ENCODE data around the gene PMCH. TPM values are rescaled to one million over a fixed set of nuclear protein-coding genes. Genes with fewer than 3 reads are reported as not detected.
"Not testable (repeated sequence)": the region's sequence is repeated elsewhere in the genome, so short reads cannot be mapped to it uniquely, and the experiment has no call there.

PMCH gene, protein sequence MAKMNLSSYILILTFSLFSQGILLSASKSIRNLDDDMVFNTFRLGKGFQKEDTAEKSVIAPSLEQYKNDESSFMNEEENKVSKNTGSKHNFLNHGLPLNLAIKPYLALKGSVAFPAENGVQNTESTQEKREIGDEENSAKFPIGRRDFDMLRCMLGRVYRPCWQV
- not detected for polyA plus RNA-seq

- Mint-ChIP-seq H3K4me1 (no peaks in the 10 kb centered on the region), H3K27ac (no peak within 1 kb of the TSS), H3K4me3 (no peak within 1 kb of the TSS), H3K36me3 (peaks cover 0 to 25% (median 0%) of the 10 kb centered on the region in 3 donors), H3K9me3 (no peaks in the 10 kb centered on the region), H3K27me3 (ENCODE audit: low read depth in 3 of 3) (no peaks in the 10 kb centered on the region)
- no peak for DNase-seq
Measured at GRCh38 chr12:102197789-102198188, at the start of gene PMCH. TSS of gene PMCH (minus strand) at chr12:102197833. CDS start at chr12:102197770, 63 bp downstream.

DNA sequence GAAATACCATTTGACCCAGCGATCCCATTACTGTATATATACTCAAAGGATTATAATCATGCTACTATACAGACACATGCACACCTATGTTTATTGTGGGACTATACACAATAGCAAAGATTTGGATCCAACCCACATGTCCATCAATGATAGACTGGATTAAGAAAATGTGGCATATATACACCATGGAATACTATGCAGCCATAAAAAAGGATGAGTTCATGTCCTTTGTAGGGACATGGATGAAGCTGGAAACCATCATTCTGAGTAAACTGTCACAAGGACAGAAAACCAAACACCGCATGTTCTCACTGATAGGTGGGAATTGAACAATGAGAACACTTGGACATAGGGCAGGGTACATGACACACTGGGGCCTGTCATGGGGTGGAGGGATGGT is 43.2 kb upstream of the PMCH start:
- peaks cover 2 to 23% (median 6%) of the 10 kb centered on the region in 6 donors for H3K9me3 Mint-ChIP-seq
- H3K27ac Mint-ChIP-seq; H3K4me3 Mint-ChIP-seq; H3K36me3 Mint-ChIP-seq; H3K4me1 Mint-ChIP-seq; DNase-seq; H3K27me3 Mint-ChIP-seq (ENCODE audit: low read depth in 3 of 3): not testable (repeated sequence)

GRCh38 chr12:102234599-102234998 is 37.0 kb upstream of the PMCH start:
- Mint-ChIP-seq H3K27me3 (ENCODE audit: low read depth in 3 of 3) (peaks cover 2 to 13% (median 2%) of the 10 kb centered on the region in 3 donors), H3K36me3 (no peaks in the 10 kb centered on the region), H3K27ac (no peak overlapping the region), H3K4me3 (no peak overlapping the region), H3K4me1 (no peaks in the 10 kb centered on the region), H3K9me3 (peaks cover 0 to 17% (median 2%) of the 10 kb centered on the region in 6 donors)
- no peak for DNase-seq

GRCh38 chr12:102232446-102232845 is 34.8 kb upstream of the PMCH start:
- no peaks in the 10 kb centered on the region for H3K36me3 Mint-ChIP-seq
- H3K4me1 Mint-ChIP-seq: no peaks in the 10 kb centered on the region
- no peak for DNase-seq

DNA sequence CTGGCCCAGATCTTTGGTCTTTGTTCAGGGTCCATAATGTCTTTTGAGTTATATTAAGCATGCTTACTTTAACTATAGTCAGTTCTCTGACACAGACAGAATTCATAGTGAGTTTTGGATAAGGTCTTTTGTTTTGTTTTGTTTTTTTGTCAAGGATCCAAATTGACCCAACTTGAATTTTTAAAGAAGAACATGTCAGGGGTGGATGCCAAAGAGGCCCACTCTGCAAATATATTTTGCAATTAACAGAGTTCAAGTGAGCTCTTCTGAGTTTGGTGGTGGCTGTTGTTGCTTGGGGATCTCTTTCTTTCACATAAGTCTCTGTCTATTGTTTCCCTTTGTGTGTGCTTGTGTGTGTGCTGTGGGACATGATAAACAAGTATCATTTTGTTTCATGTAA is 34.4 kb upstream of the PMCH start:
- peaks cover 0 to 7% (median 0%) of the 10 kb centered on the region in 6 donors for H3K9me3 Mint-ChIP-seq
- H3K4me3 Mint-ChIP-seq: no peak overlapping the region
- no peaks in the 10 kb centered on the region for H3K4me1 Mint-ChIP-seq
- no peak for DNase-seq
- H3K27me3 Mint-ChIP-seq (ENCODE audit: low read depth in 3 of 3): peaks cover 0 to 13% (median 2%) of the 10 kb centered on the region in 3 donors
- H3K36me3 Mint-ChIP-seq: no peaks in the 10 kb centered on the region
- H3K27ac Mint-ChIP-seq: no peak overlapping the region

More at GRCh38 chr12:102232446-102232845, 34.8 kb upstream of the PMCH start:
- H3K27ac Mint-ChIP-seq: no peak overlapping the region
- H3K4me3 Mint-ChIP-seq: no peak overlapping the region
- peaks cover 0 to 9% (median 0%) of the 10 kb centered on the region in 6 donors for H3K9me3 Mint-ChIP-seq
- H3K27me3 Mint-ChIP-seq (ENCODE audit: low read depth in 3 of 3): peaks cover 0 to 13% (median 2%) of the 10 kb centered on the region in 3 donors

- no peak overlapping the region for H3K4me3 Mint-ChIP-seq
- H3K27ac Mint-ChIP-seq: no peak overlapping the region
- DNase-seq: no peak
- H3K4me1 Mint-ChIP-seq: no peaks in the 10 kb centered on the region
- H3K36me3 Mint-ChIP-seq: no peaks in the 10 kb centered on the region
- peaks cover 0 to 6% (median 0%) of the 10 kb centered on the region in 3 donors for H3K27me3 Mint-ChIP-seq (ENCODE audit: low read depth in 3 of 3)
- H3K9me3 Mint-ChIP-seq: peaks cover 0 to 4% (median 0%) of the 10 kb centered on the region in 6 donors
Measured at GRCh38 chr12:102227954-102228353, 30.3 kb upstream of the PMCH start.

- H3K9me3 Mint-ChIP-seq: no peaks in the 10 kb centered on the region
- H3K36me3 Mint-ChIP-seq: no peaks in the 10 kb centered on the region
- H3K27me3 Mint-ChIP-seq (ENCODE audit: low read depth in 3 of 3): peaks cover 0 to 2% (median 0%) of the 10 kb centered on the region in 3 donors
- no peak overlapping the region for H3K27ac Mint-ChIP-seq
- no peaks in the 10 kb centered on the region for H3K4me1 Mint-ChIP-seq
- DNase-seq: no peak
- no peak overlapping the region for H3K4me3 Mint-ChIP-seq
Measured at GRCh38 chr12:102220736-102221135, 23.1 kb upstream of the PMCH start.

DNA sequence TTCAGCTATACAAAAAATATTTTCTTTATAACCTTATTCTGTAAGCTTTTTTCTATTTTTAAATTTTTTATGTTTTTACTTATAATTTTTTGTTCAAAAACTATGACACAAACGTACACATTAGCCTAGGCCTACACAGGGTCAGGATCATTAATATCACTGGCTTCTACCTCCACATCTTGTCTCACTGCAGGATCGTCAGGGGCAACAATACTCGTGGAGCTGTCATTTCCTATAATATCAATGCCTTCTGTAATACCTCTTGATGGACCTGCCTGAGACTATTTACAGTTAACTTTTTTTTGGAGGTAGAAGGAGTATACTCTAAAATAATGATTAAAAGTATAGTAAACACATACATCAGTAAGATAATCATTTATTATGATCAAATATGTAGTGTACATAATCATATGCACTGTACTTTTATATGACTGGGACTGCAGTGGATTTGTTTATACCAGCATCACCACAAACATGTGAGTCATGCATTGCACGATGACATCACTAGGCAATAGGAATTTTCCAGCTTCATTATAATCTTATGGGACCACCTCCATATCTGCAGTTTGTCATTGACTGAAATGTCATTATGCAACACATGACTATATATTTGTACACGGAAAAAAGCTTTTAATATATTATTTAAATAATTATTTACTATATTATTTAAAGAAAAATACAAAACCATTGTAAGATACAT is 18.5 kb upstream of the PMCH start:
- DNase-seq: no peak
- Mint-ChIP-seq H3K9me3 (peaks cover 0 to 10% (median under 1%) of the 10 kb centered on the region in 6 donors), H3K4me3 (no peak overlapping the region), H3K4me1 (no peaks in the 10 kb centered on the region), H3K27me3 (ENCODE audit: low read depth in 3 of 3) (peaks cover 0 to 2% (median 0%) of the 10 kb centered on the region in 3 donors), H3K27ac (no peak overlapping the region), H3K36me3 (no peaks in the 10 kb centered on the region)

DNA sequence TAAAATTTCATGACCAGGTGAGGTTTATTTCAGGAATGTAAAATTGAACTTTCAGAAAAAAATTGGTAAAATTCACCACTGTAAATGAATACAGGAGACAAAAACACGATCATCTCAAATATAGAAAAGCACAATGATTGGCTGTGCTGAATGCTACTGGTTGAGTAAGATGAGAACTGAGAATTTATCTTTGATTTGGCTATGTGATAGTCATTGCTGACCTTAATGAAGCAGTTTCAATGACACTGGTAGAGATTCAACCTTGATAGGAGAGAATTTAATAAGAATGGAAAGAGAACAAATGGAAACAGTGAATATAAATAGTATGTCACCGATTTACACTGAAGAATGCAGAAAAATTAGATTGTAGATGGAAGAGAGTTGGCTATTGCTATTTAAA is 6.4 kb upstream of the PMCH start:
- H3K27me3 Mint-ChIP-seq (ENCODE audit: low read depth in 3 of 3): no peaks in the 10 kb centered on the region
- DNase-seq: no peak
- peaks cover 2 to 16% (median 7%) of the 10 kb centered on the region in 6 donors for H3K9me3 Mint-ChIP-seq
- no peaks in the 10 kb centered on the region for H3K4me1 Mint-ChIP-seq
- H3K4me3 Mint-ChIP-seq: no peak overlapping the region
- H3K36me3 Mint-ChIP-seq: peaks cover 26 to 47% (median 34%) of the 10 kb centered on the region in 3 donors
- no peak overlapping the region for H3K27ac Mint-ChIP-seq

- Mint-ChIP-seq H3K27me3 (ENCODE audit: low read depth in 3 of 3) (no peaks in the 10 kb centered on the region), H3K4me1 (no peaks in the 10 kb centered on the region), H3K4me3 (no peak overlapping the region), H3K36me3 (peaks cover 16 to 40% (median 23%) of the 10 kb centered on the region in 3 donors), H3K27ac (no peak overlapping the region), H3K9me3 (peaks cover 0 to 5% (median under 1%) of the 10 kb centered on the region in 6 donors)
- no peak for DNase-seq
Measured at GRCh38 chr12:102202556-102202955, 4.9 kb upstream of the PMCH start.

DNA sequence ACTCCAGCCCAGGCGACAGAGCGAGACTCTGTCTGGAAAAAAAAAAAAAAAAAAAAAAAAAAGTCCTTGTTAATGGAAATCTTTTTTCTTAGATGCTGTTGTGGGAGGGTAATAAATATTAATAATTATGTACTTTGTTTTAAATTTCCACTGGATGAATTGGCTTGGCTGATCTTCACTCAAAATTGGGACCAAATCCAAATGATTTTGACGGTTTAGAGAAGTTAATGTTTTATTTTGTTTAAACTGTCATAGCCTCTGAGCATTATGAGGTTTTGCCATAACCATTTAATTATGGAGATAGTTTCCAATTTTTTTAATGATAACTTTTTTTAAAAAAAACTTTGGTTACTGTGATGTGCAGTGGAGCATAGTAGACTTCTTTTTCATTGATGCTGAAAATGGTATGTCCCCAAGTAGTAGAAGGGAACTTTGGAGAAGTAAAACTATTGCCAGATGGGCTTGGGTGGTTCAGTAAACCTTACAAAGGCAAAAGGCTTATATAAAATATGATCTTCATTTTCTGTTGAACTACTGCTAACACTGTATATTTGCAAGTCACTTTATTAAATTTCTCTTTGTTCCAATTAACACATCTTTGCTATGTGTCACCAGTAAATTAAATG is 3.9 kb upstream of the PMCH start:
- Mint-ChIP-seq H3K9me3 (no peaks in the 10 kb centered on the region), H3K27ac (no peak overlapping the region), H3K4me3 (no peak overlapping the region), H3K27me3 (ENCODE audit: low read depth in 3 of 3) (no peaks in the 10 kb centered on the region), H3K36me3 (peaks cover 11 to 38% (median 19%) of the 10 kb centered on the region in 3 donors), H3K4me1 (no peaks in the 10 kb centered on the region)
- DNase-seq: no peak

DNA sequence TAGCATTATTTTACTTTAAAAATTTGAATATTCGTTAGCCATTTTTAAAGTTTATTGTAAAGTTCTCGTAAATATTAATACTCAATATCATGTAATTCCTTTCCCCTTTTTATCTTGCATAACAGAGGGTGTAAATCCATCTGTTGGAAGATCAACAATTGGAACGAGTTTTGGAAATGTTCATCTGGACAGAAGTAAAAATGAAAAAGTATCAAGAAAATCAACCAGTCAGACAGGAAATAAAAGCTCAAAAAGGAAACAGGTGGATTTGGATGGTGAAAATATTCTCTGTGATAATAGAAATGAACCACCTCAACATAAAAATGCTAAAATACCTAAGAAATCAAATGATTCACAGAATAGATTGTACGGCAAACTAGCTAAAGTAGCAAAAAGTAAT is 1.8 kb downstream of the PMCH start:
- Mint-ChIP-seq H3K9me3 (no peaks in the 10 kb centered on the region), H3K27ac (no peak overlapping the region)

GRCh38 chr12:102182635-102183034 is 15.0 kb downstream of the PMCH start:
- H3K27ac Mint-ChIP-seq: no peak overlapping the region
- no peak for DNase-seq
- H3K36me3 Mint-ChIP-seq: peaks cover 0 to 31% (median 5%) of the 10 kb centered on the region in 3 donors
- no peak overlapping the region for H3K4me3 Mint-ChIP-seq
- no peaks in the 10 kb centered on the region for H3K4me1 Mint-ChIP-seq
- no peaks in the 10 kb centered on the region for H3K9me3 Mint-ChIP-seq
- no peaks in the 10 kb centered on the region for H3K27me3 Mint-ChIP-seq (ENCODE audit: low read depth in 3 of 3)

More for the DNA sequence above, 1.8 kb downstream of the PMCH start:
- DNase-seq: no peak
- Mint-ChIP-seq H3K27me3 (ENCODE audit: low read depth in 3 of 3) (no peaks in the 10 kb centered on the region), H3K4me3 (no peak overlapping the region), H3K36me3 (peaks cover 0 to 19% (median 0%) of the 10 kb centered on the region in 3 donors), H3K4me1 (no peaks in the 10 kb centered on the region)

DNA sequence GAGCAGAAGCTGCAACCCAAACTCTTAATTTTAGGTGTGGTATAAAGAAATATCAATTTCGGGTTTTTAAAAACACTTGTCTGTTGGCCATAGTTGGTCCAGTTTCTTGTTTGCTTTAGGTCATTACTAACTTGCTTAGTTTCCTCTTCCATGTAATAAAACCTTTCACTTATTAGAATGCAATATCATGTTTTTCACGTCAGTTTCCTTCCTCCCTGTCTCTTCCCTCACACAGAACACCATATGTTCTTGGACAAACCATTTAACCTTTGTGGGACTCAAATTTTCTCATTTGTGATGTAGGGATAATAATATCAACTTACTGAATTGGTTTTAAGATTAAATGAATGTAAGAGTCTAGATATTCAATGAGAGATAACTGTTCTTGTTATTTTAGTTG is 22.9 kb downstream of the PMCH start:
- no peaks in the 10 kb centered on the region for H3K9me3 Mint-ChIP-seq

More for the DNA sequence above, 22.9 kb downstream of the PMCH start:
- DNase-seq: no peak
- no peak overlapping the region for H3K4me3 Mint-ChIP-seq
- H3K4me1 Mint-ChIP-seq: no peaks in the 10 kb centered on the region
- no peaks in the 10 kb centered on the region for H3K27me3 Mint-ChIP-seq (ENCODE audit: low read depth in 3 of 3)
- H3K27ac Mint-ChIP-seq: no peak overlapping the region
- peaks cover 0 to 4% (median 1%) of the 10 kb centered on the region in 3 donors for H3K36me3 Mint-ChIP-seq
